Liver (tissue), 9 donors: ENCODE results near the gene AGL. TPM values are rescaled to one million over a fixed set of nuclear protein-coding genes. Genes with fewer than 3 reads are reported as not detected.
"Not testable (repeated sequence)": the region's sequence is repeated elsewhere in the genome, so short reads cannot be mapped to it uniquely, and the experiment has no call there.

ENCODE experiments used
- DNase-seq: peaks from one replicate; pipeline ENCODE4 v3.0.0-alpha.2; 2017; ENCODE audit warnings: low spot score
- H3K27ac ChIP-seq, 2 donors: one replicate each; pipeline ENCODE4 v1.7.0; 2013; ENCODE audit warnings: inconsistent platforms in 2 of 2, low read length in 2 of 2, control low read depth in 1 of 2, low read depth in 1 of 2, mild to moderate bottlenecking in 1 of 2
- H3K27me3 ChIP-seq, 4 donors: one replicate each; pipeline versions ENCODE4 v1.6.1 to v1.7.0; 2013; ENCODE audit warnings: low read length in 3 of 4, inconsistent platforms in 1 of 4, mild to moderate bottlenecking in 1 of 4, moderate library complexity in 1 of 4; ENCODE audit not compliant: control insufficient read depth in 4 of 4, insufficient read depth in 4 of 4
- H3K36me3 ChIP-seq, 4 donors: one replicate each; pipeline versions ENCODE4 v1.6.1 to v1.7.0; 2013; ENCODE audit warnings: low read length in 3 of 4, mild to moderate bottlenecking in 3 of 4, low read depth in 1 of 4, moderate library complexity in 1 of 4; ENCODE audit not compliant: control insufficient read depth in 4 of 4, insufficient read depth in 3 of 4
- H3K4me1 ChIP-seq, 4 donors: one replicate each; pipeline versions ENCODE4 v1.6.1 to v1.7.0; 2013; ENCODE audit warnings: low read length in 3 of 4, mild to moderate bottlenecking in 3 of 4, moderate library complexity in 1 of 4; ENCODE audit not compliant: control insufficient read depth in 4 of 4, insufficient read depth in 4 of 4
- H3K4me3 ChIP-seq, 3 donors: one replicate each; pipeline versions ENCODE4 v1.6.1 to v1.7.0; 2013; ENCODE audit warnings: low read length in 3 of 3, control low read depth in 1 of 3, low read depth in 1 of 3, mild to moderate bottlenecking in 1 of 3
- H3K9ac ChIP-seq, 2 donors: one replicate each; pipeline ENCODE4 v1.7.0; 2013; ENCODE audit warnings: low read length in 2 of 2, mild to moderate bottlenecking in 2 of 2, moderate library complexity in 2 of 2, control low read depth in 1 of 2, low read depth in 1 of 2
- H3K9me3 ChIP-seq, 4 donors: one replicate each; pipeline versions ENCODE4 v1.6.1 to v1.7.0; 2013; ENCODE audit warnings: low read length in 3 of 4; ENCODE audit not compliant: control insufficient read depth in 4 of 4
- ATF3 ChIP-seq: IDR thresholded peaks from 2 replicates; pipeline ENCODE4 v1.6.1; 2016; ENCODE audit warnings: antibody characterized with exemption
- CTCF ChIP-seq: fragments of 150-350 bp; IDR thresholded peaks from 2 replicates; pipeline ENCODE4 v1.5.1; 2017; ENCODE audit warnings: improper control_type of control experiment, low read depth, low read length; ENCODE audit not compliant: missing input control
- FOXA1 ChIP-seq: IDR thresholded peaks from 2 replicates; pipeline ENCODE4 v1.6.1; 2016; ENCODE audit warnings: antibody characterized with exemption
- GABPA ChIP-seq, 2 donors: IDR thresholded peaks in 1 of 2; conservative IDR thresholded peaks in 1 of 2; 2 replicates each; pipeline ENCODE4 v1.6.1; 2016; ENCODE audit warnings: antibody characterized with exemption in 2 of 2, mild to moderate bottlenecking in 1 of 2, moderate library complexity in 1 of 2
- HNF4A ChIP-seq, 2 donors: conservative IDR thresholded peaks; 2 replicates each; pipeline ENCODE4 v1.6.1; 2016; ENCODE audit warnings: antibody characterized with exemption in 2 of 2, mild to moderate bottlenecking in 2 of 2
- HNF4G ChIP-seq: IDR thresholded peaks from 2 replicates; pipeline ENCODE4 v1.6.1; 2016; ENCODE audit warnings: antibody characterized with exemption
- MAX ChIP-seq: IDR thresholded peaks from 2 replicates; pipeline ENCODE4 v1.6.1; 2016; ENCODE audit warnings: antibody characterized with exemption
- RAD21 ChIP-seq, 2 donors: IDR thresholded peaks; 2 replicates each; pipeline ENCODE4 v1.6.1; 2016; ENCODE audit warnings: antibody characterized with exemption in 2 of 2, mild to moderate bottlenecking in 2 of 2
- REST ChIP-seq: IDR thresholded peaks from 2 replicates; pipeline ENCODE4 v1.6.1; 2016; ENCODE audit warnings: antibody characterized with exemption, mild to moderate bottlenecking
- RXRA ChIP-seq, 2 donors: IDR thresholded peaks; 2 replicates each; pipeline ENCODE4 v1.6.1; 2017 to 2018; ENCODE audit warnings: antibody characterized with exemption in 2 of 2, mild to moderate bottlenecking in 1 of 2
- SP1 ChIP-seq: IDR thresholded peaks from 2 replicates; pipeline ENCODE4 v1.6.1; 2018; ENCODE audit warnings: antibody characterized with exemption, mild to moderate bottlenecking
- TAF1 ChIP-seq: conservative IDR thresholded peaks from 2 replicates; pipeline ENCODE4 v1.6.1; 2016; ENCODE audit warnings: antibody characterized with exemption, mild to moderate bottlenecking
- YY1 ChIP-seq: IDR thresholded peaks from 2 replicates; pipeline ENCODE4 v1.6.1; 2016; ENCODE audit warnings: antibody characterized with exemption, mild to moderate bottlenecking
- ZBTB33 ChIP-seq: IDR thresholded peaks from 2 replicates; pipeline ENCODE4 v1.6.1; 2016; ENCODE audit warnings: antibody characterized with exemption
- whole genome bisulfite sequencing: extraction: QIAGEN DNeasy Blood & Tissue Kit; methylation state at CpG from one replicate; pipeline ENCODE4 v1.1.7; 2013; 5-methylcytosine and 5-hydroxymethylcytosine counted together
- polyA plus RNA-seq, 2 donors: library from polyadenylated mRNA; stranded (reverse) in 1 of 2; unstranded in 1 of 2; fragments of 200-250 nt in 1 of 2; fragments of >200 nt in 1 of 2; fragmentation: Nextera tagmentation in 1 of 2; extraction: Ambion mirVana in 1 of 2; gene quantifications; one replicate each; pipeline versions ENCODE4 v1.2.1 to v1.2.3, GENCODE V29; 2013 to 2015
- total RNA-seq, 2 donors: library from RNA; depleted of rRNA; stranded (reverse); fragments of >200 nt; gene quantifications; one replicate each; pipeline ENCODE4 v1.2.3, GENCODE V29; 2014
- donor health status: healthy.
- donor health status: healthy.
- donor health status: healthy.
- donor health status: healthy.
- donor health status: healthy.

AGL gene
- total and polyA plus RNA-seq, 4 donors: 10.1 to 78.5 (median 19.9) TPM

- no peak for TF ChIP-seq SP1
- no peak for TF ChIP-seq REST
- TF ChIP-seq ZBTB33: no peak
- TF ChIP-seq HNF4G: no peak
- TF ChIP-seq CTCF: no peak
- TF ChIP-seq GABPA (IDR thresholded peaks at IDR 0.05 in 1 of 2, conservative IDR thresholded peaks at IDR 0.05 in 1 of 2): no peak
- no peak for TF ChIP-seq MAX
- TF ChIP-seq FOXA1: no peak
- no peak for TF ChIP-seq RAD21 (IDR thresholded peaks at IDR 0.05)
- TF ChIP-seq HNF4A (conservative IDR thresholded peaks at IDR 0.05): no peak
- no peak for TF ChIP-seq RXRA (IDR thresholded peaks at IDR 0.05)
- no peak for TF ChIP-seq TAF1
- TF ChIP-seq ATF3: no peak
- no peak for TF ChIP-seq YY1
- Histone ChIP-seq H3K27ac (no peak overlapping the region), H3K27me3 (no peaks in the 10 kb centered on the region), H3K9ac (no peak overlapping the region), H3K36me3 (peaks cover 0 to 8% (median 1%) of the 10 kb centered on the region in 4 donors), H3K4me3 (no peak overlapping the region), H3K9me3 (no peaks in the 10 kb centered on the region), H3K4me1 (peaks cover 5 to 31% (median 19%) of the 10 kb centered on the region in 4 donors)
- 93% methylated on average over 1 of the region's 1 CpG for WGBS
- DNase-seq: no peak
These were observed 5.8 kb downstream of the AGL start for GRCh38 chr1:99855914-99856450.

- not testable (repeated sequence) for H3K9me3 ChIP-seq, H3K27ac ChIP-seq, H3K9ac ChIP-seq, H3K4me3 ChIP-seq, H3K27me3 ChIP-seq, H3K36me3 ChIP-seq, DNase-seq
- peaks cover 5 to 28% (median 19%) of the 10 kb centered on the region in 4 donors for H3K4me1 ChIP-seq
- 98% methylated on average over 30 of the region's 33 CpGs for WGBS
These were observed 6.9 kb downstream of the AGL start for GRCh38 chr1:99857041-99857440.
